HG03097 (cell line): ENCODE measurements around the gene KRT14.
"Not testable (repeated sequence)": the region's sequence is repeated elsewhere in the genome, so short reads cannot be mapped to it uniquely, and the experiment has no call there.

Source experiments
- ATAC-seq: cut with Tn5 transposase; IDR thresholded peaks from one replicate; pipeline ENCODE4 v1.9.1; 2021; ENCODE audit not compliant: unreplicated experiment, low FRiP score

The KRT14 gene

GRCh38 chr17:41586863-41587495, at the start of gene KRT14:
TSS of gene KRT14 (minus strand) at chr17:41586895. CDS start at chr17:41586834, 61 bp downstream.
- ATAC-seq = no peak

GRCh38 chr17:41635121-41636097, 48.7 kb upstream of the KRT14 start:
- ATAC-seq = no peak

GRCh38 chr17:41634639-41635038, 47.9 kb upstream of the KRT14 start:
- ATAC-seq = no peak

GRCh38 chr17:41633556-41634199, 47.0 kb upstream of the KRT14 start:
- no peak for ATAC-seq

GRCh38 chr17:41632482-41633105, 45.9 kb upstream of the KRT14 start:
- no peak for ATAC-seq

GRCh38 chr17:41631898-41632285, 45.2 kb upstream of the KRT14 start:
- no peak for ATAC-seq

- no peak for ATAC-seq
Measured at GRCh38 chr17:41631025-41631897, 44.6 kb upstream of the KRT14 start.

- no peak for ATAC-seq
Measured at GRCh38 chr17:41629826-41630670, 43.4 kb upstream of the KRT14 start.

- no peak for ATAC-seq
Measured at GRCh38 chr17:41629316-41629715, 42.6 kb upstream of the KRT14 start.

- not testable (repeated sequence) for ATAC-seq
Measured at GRCh38 chr17:41628621-41629255, 42.0 kb upstream of the KRT14 start.

GRCh38 chr17:41628073-41628370, 41.3 kb upstream of the KRT14 start:
- ATAC-seq = not testable (repeated sequence)

GRCh38 chr17:41627316-41628072, 40.8 kb upstream of the KRT14 start:
- ATAC-seq = no peak

- not testable (repeated sequence) for ATAC-seq
Measured at GRCh38 chr17:41626914-41627295, 40.2 kb upstream of the KRT14 start.

- ATAC-seq = not testable (repeated sequence)
Measured at GRCh38 chr17:41626028-41626913, 39.6 kb upstream of the KRT14 start.

- ATAC-seq = no peak
Measured at GRCh38 chr17:41625602-41626001, 38.9 kb upstream of the KRT14 start.

GRCh38 chr17:41624208-41625101, 37.8 kb upstream of the KRT14 start, which contains the start of gene KRT17:
TSS of gene KRT17 (minus strand) at chr17:41624575. CDS start at chr17:41624509, 66 bp downstream.
- no peak for ATAC-seq
